ENCODE measurements around the gene MACROD2.

Gene MACROD2

GRCh38 chr20:14478126-14478525 is 482.8 kb downstream of the MACROD2 start:
- DNase-seq: no peak
- intact Hi-C loops (cut with DNase I): no loop called here

- DNase-seq: no peak
- intact Hi-C loops (cut with DNase I): no loop called here
Measured at GRCh38 chr20:14481863-14482262, 486.5 kb downstream of the MACROD2 start.

GRCh38 chr20:14488212-14488611 is 492.9 kb downstream of the MACROD2 start:
- intact Hi-C loops (cut with DNase I): no loop called here

GRCh38 chr20:14488756-14489479 is 493.6 kb downstream of the MACROD2 start:
- DNase-seq: no peak
- intact Hi-C loops (cut with DNase I): no loop called here

More at GRCh38 chr20:14488212-14488611, 492.9 kb downstream of the MACROD2 start:
- DNase-seq: no peak

DNA sequence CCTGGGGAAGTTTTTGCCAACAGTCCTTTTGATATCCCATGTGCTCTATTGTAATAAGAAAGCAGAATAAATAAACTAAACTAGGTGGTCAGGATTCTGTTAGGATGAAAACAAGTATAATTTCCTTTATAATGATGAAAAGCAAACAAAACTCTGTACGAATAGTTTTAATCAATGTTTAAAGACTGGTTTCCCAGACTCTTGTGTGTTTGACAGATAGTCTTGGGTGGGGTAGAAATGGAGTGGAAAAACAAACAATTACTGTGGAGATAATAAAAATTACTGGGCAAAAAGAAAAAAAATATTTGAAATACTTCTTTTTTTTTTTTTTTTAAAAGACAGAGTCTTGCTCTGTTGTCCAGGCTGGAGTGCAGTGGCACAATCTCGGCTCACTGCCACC is 494.2 kb downstream of the MACROD2 start:
- no peak for DNase-seq
- intact Hi-C loops (cut with DNase I): no loop called here

GRCh38 chr20:14491436-14491835 is 496.1 kb downstream of the MACROD2 start:
- no peak for DNase-seq
- intact Hi-C loops (cut with DNase I): no loop called here

- intact Hi-C loops (cut with DNase I): no loop called here
- no peak for DNase-seq
Measured at GRCh38 chr20:14493408-14493807, 498.1 kb downstream of the MACROD2 start.

GRCh38 chr20:14494355-14494754 is 499.0 kb downstream of the MACROD2 start:
- DNase-seq: no peak
- intact Hi-C loops (cut with DNase I): no loop called here

DNA sequence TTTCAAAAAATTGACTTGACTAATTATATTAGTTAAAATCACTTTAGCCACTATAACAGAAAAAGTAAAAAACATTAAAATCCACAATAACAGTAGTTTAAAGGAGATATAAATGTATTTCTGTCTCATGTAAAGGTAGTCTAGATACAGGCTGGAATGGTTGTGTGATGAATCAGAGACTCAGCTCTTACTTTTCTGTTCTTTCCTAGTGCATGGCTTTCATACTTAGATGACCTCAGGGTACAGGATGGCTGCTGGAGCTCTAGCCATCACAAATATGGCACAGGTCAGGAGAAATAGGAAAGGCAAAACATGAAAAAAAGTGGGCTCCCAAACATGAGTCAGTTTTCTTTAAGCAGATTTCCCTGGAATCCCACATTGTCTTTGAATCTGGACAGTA is 499.8 kb downstream of the MACROD2 start:
- intact Hi-C loops (cut with DNase I): no loop called here
- DNase-seq: no peak

DNA sequence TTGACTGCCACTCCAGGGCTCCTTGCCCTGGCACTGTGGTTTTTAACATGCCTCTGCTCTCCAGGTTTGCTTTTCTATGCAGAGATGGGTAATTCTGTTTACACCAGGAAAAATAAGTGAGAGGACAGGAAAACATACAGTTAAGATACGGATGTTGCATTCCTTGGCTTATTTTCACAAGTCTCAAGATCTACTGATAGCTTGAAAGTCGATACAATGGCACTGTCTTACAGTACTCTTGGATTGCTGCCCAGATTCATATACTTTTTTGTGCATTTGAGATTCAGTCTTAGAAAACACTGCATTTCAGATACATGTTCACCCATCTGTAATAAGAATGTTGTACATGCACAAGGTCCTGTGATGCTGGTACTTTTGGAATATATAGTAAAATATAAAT is 501.7 kb downstream of the MACROD2 start:
- intact Hi-C loops (cut with DNase I): no loop called here
- DNase-seq: no peak

GRCh38 chr20:14498772-14499171 is 503.5 kb downstream of the MACROD2 start:
- DNase-seq: peak in 4 of 42 donors; percentile 18 to 23 (median 19)
- intact Hi-C loops (cut with DNase I): no loop called here

DNA sequence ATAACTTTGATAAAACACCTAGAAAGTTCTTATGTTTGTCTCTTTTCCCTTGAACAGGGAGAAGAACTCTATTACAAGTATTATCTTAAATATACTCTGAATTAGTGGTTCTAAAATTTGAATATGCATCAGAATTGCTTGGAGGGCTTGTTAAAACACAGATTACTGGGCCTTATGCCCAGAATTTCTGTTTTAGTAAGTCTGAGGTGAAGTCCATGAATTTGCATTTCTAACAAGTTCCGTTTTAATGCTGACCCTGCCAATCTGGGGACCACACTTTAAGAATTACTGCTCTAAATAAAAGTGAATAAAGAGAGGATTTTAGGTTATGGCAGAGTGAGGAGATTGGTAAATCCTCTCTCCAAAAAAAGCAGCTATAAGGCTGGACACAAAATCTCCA is 510.2 kb downstream of the MACROD2 start:
- intact Hi-C loops (cut with DNase I): no loop called here
- DNase-seq: no peak

GRCh38 chr20:14507711-14508110 is 512.4 kb downstream of the MACROD2 start:
- intact Hi-C loops (cut with DNase I): no loop called here

GRCh38 chr20:14510341-14510740 is 515.0 kb downstream of the MACROD2 start:
- DNase-seq: no peak
- intact Hi-C loops (cut with DNase I): no loop called here

More at GRCh38 chr20:14507711-14508110, 512.4 kb downstream of the MACROD2 start:
- DNase-seq: no peak

DNA sequence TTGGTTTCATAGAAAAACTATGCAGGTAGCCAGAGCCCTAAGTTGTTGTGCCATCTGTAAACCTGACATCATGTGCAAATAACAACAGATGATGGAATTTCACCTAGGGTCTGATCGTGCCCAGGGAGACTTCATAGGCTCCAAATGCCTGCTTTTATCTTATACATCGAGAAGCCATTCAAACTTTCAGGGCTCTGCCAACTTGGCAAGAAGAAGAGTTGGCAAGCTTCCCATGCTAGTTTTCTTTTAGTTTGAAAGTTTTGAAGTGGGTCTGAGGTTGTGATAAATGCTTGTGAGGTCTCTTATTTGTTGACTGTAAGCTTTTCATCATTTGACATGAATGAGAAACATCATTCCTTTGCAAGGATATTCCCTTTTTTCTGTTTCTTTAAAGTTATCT is 517.5 kb downstream of the MACROD2 start:
- intact Hi-C loops (cut with DNase I): no loop called here
- no peak for DNase-seq

GRCh38 chr20:14518648-14519047 is 523.3 kb downstream of the MACROD2 start:
- DNase-seq: no peak
- intact Hi-C loops (cut with DNase I): no loop called here

GRCh38 chr20:14521016-14521415 is 525.7 kb downstream of the MACROD2 start:
- intact Hi-C loops (cut with DNase I): no loop called here
- DNase-seq: no peak

DNA sequence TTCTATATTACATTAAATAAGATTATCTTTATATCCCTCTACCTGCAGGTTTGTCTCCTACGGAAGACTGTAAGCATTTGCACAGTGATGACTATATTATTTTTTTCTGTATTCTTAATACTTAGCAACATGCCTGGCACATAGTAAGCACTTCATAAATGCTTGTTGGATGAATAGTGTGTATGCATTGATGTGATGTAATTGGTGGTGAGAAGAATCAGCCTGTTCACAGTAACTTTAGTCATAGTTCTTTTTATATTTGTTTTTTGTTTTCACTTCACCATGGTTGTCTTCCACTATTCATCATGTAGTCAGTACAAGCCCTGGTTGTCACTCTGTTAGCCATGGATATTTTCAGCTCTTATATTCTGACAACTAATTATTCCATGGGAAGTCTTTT is 526.1 kb downstream of the MACROD2 start:
- DNase-seq: no peak
- intact Hi-C loops (cut with DNase I): no loop called here

DNA sequence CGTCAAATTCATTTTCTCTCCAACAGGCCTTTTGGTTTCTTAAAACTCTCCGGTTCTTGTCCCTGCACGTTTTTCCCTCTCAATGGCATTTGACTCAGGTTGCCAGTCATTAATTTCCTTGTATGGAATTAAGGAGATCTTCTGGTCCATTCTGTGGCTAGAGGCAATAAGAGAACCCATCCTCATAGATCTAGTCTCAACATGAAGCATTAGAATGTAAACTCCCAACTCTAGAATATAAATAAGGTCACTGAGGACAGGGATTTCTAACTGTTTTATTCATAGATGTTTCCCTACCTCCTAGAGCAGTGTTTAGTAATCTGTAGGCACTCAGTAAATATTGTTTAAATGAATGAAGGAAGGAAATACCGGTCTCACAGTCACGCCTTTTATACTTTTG is 527.3 kb downstream of the MACROD2 start:
- intact Hi-C loops (cut with DNase I): no loop called here
- no peak for DNase-seq

GRCh38 chr20:14523090-14523489 is 527.8 kb downstream of the MACROD2 start:
- intact Hi-C loops (cut with DNase I): no loop called here
- DNase-seq: no peak

- intact Hi-C loops (cut with DNase I): no loop called here
- no peak for DNase-seq
Measured at GRCh38 chr20:14525426-14525825, 530.1 kb downstream of the MACROD2 start.

GRCh38 chr20:14526891-14527290 is 531.6 kb downstream of the MACROD2 start:
- no peak for DNase-seq
- intact Hi-C loops (cut with DNase I): no loop called here

Data from head of caudate nucleus (tissue), 42 donors.